ENCODE measurements around the gene MOCS1. TPM values are rescaled to one million over a fixed set of nuclear protein-coding genes. Genes with fewer than 3 reads are reported as not detected.

The MOCS1 gene
- total and polyA plus RNA-seq, 4 donors, result 6.7 to 36.2 (median 29.2) TPM

DNA sequence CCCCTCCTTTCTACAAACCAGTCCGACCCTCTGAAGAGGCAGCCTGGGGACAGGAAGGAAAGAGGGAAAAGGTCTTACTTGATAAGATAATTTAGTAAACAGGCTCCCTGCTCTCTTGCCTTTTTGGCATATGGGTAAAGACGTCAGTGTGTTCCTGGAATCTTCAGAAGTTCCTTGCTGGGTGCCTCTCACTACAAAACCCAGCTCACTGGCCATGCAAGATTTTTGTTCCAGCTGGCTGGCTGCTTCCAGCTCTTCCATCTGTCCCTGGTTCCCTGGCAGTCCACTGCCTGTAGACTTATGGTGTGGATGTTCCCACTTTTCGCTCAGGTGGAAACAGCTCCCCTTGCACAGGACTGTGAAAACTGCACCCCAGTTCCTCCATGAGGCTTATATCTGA is 57.4 kb downstream of the MOCS1 start:
- no peak for DNase-seq (ENCODE audit: low spot score)
- Histone ChIP-seq H3K9me3 (ENCODE audit: control insufficient read depth in 4 of 4, low read length in 3 of 4) (no peaks in the 10 kb centered on the region), H3K9ac (ENCODE audit: low read depth in 1 of 2, low read length in 2 of 2) (no peak overlapping the region), H3K27ac (ENCODE audit: low read depth in 1 of 2, low read length in 2 of 2) (peak overlapping the region in 1 of 2 donors; percentile 6), H3K36me3 (ENCODE audit: control insufficient read depth in 4 of 4, insufficient read depth in 3 of 4, low read depth in 1 of 4, low read length in 3 of 4) (peaks cover 0 to 12% (median 4%) of the 10 kb centered on the region in 4 donors), H3K4me1 (ENCODE audit: control insufficient read depth in 4 of 4, insufficient read depth in 4 of 4, low read length in 3 of 4) (peaks cover 0 to 5% (median 1%) of the 10 kb centered on the region in 4 donors), H3K4me3 (ENCODE audit: low read depth in 1 of 3, low read length in 3 of 3) (no peak overlapping the region), H3K27me3 (ENCODE audit: control insufficient read depth in 4 of 4, insufficient read depth in 4 of 4, low read length in 3 of 4) (no peaks in the 10 kb centered on the region)
- TF ChIP-seq, protein P1, sequence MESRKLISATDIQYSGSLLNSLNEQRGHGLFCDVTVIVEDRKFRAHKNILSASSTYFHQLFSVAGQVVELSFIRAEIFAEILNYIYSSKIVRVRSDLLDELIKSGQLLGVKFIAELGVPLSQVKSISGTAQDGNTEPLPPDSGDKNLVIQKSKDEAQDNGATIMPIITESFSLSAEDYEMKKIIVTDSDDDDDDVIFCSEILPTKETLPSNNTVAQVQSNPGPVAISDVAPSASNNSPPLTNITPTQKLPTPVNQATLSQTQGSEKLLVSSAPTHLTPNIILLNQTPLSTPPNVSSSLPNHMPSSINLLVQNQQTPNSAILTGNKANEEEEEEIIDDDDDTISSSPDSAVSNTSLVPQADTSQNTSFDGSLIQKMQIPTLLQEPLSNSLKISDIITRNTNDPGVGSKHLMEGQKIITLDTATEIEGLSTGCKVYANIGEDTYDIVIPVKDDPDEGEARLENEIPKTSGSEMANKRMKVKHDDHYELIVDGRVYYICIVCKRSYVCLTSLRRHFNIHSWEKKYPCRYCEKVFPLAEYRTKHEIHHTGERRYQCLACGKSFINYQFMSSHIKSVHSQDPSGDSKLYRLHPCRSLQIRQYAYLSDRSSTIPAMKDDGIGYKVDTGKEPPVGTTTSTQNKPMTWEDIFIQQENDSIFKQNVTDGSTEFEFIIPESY (IDR thresholded peaks at IDR 0.05), result no peak
- TF ChIP-seq NR2F2 (IDR thresholded peaks at IDR 0.05), result peak; percentile 58
- 77% methylated on average over 3 of the region's 3 CpGs for WGBS

- Histone ChIP-seq H3K36me3 (ENCODE audit: control insufficient read depth in 4 of 4, insufficient read depth in 3 of 4, low read depth in 1 of 4, low read length in 3 of 4) (peaks cover 0 to 12% (median 4%) of the 10 kb centered on the region in 4 donors), H3K27ac (ENCODE audit: low read depth in 1 of 2, low read length in 2 of 2) (no peak overlapping the region)
Measured at GRCh38 chr6:39876111-39876510, 58.2 kb downstream of the MOCS1 start.

GRCh38 chr6:39873439-39873838 is 60.8 kb downstream of the MOCS1 start:
- 93% methylated on average over 3 of the region's 3 CpGs for WGBS
- no peak overlapping the region for H3K27ac ChIP-seq (ENCODE audit: low read depth in 1 of 2, low read length in 2 of 2)
- H3K36me3 ChIP-seq (ENCODE audit: control insufficient read depth in 4 of 4, insufficient read depth in 3 of 4, low read depth in 1 of 4, low read length in 3 of 4), result peaks cover 0 to 12% (median 5%) of the 10 kb centered on the region in 4 donors

More at GRCh38 chr6:39876111-39876510, 58.2 kb downstream of the MOCS1 start:
- Histone ChIP-seq H3K4me3 (ENCODE audit: low read depth in 1 of 3, low read length in 3 of 3) (no peak overlapping the region), H3K4me1 (ENCODE audit: control insufficient read depth in 4 of 4, insufficient read depth in 4 of 4, low read length in 3 of 4) (peaks cover 0 to 5% (median 1%) of the 10 kb centered on the region in 4 donors), H3K9me3 (ENCODE audit: control insufficient read depth in 4 of 4, low read length in 3 of 4) (no peaks in the 10 kb centered on the region), H3K27me3 (ENCODE audit: control insufficient read depth in 4 of 4, insufficient read depth in 4 of 4, low read length in 3 of 4) (no peaks in the 10 kb centered on the region), H3K9ac (ENCODE audit: low read depth in 1 of 2, low read length in 2 of 2) (no peak overlapping the region)
- no peak for TF ChIP-seq RXRA (IDR thresholded peaks at IDR 0.05)
- no peak for DNase-seq (ENCODE audit: low spot score)

GRCh38 chr6:39870950-39871349 is 63.3 kb downstream of the MOCS1 start:
- Histone ChIP-seq H3K9me3 (ENCODE audit: control insufficient read depth in 4 of 4, low read length in 3 of 4) (no peaks in the 10 kb centered on the region), H3K4me3 (ENCODE audit: low read depth in 1 of 3, low read length in 3 of 3) (no peak overlapping the region), H3K27me3 (ENCODE audit: control insufficient read depth in 4 of 4, insufficient read depth in 4 of 4, low read length in 3 of 4) (no peaks in the 10 kb centered on the region), H3K4me1 (ENCODE audit: control insufficient read depth in 4 of 4, insufficient read depth in 4 of 4, low read length in 3 of 4) (no peaks in the 10 kb centered on the region), H3K9ac (ENCODE audit: low read depth in 1 of 2, low read length in 2 of 2) (no peak overlapping the region), H3K36me3 (ENCODE audit: control insufficient read depth in 4 of 4, insufficient read depth in 3 of 4, low read depth in 1 of 4, low read length in 3 of 4) (peaks cover 0 to 15% (median 6%) of the 10 kb centered on the region in 4 donors), H3K27ac (ENCODE audit: low read depth in 1 of 2, low read length in 2 of 2) (no peak overlapping the region)
- TF ChIP-seq YY1 (IDR thresholded peaks at IDR 0.05), result no peak
- TF ChIP-seq RAD21 (IDR thresholded peaks at IDR 0.05), result peak in 1 of 2 donors; percentile 27
- WGBS, result 96% methylated on average over 3 of the region's 3 CpGs
- no peak for DNase-seq (ENCODE audit: low spot score)

More at GRCh38 chr6:39873439-39873838, 60.8 kb downstream of the MOCS1 start:
- H3K27me3 ChIP-seq (ENCODE audit: control insufficient read depth in 4 of 4, insufficient read depth in 4 of 4, low read length in 3 of 4), result no peaks in the 10 kb centered on the region
- no peaks in the 10 kb centered on the region for H3K9me3 ChIP-seq (ENCODE audit: control insufficient read depth in 4 of 4, low read length in 3 of 4)
- TF ChIP-seq, protein P2, sequence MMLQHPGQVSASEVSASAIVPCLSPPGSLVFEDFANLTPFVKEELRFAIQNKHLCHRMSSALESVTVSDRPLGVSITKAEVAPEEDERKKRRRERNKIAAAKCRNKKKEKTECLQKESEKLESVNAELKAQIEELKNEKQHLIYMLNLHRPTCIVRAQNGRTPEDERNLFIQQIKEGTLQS (IDR thresholded peaks at IDR 0.05), result no peak
- no peak for TF ChIP-seq SP1 (IDR thresholded peaks at IDR 0.05)
- TF ChIP-seq FOXA1 (IDR thresholded peaks at IDR 0.05), result no peak
- no peak for TF ChIP-seq TAF1 (conservative IDR thresholded peaks at IDR 0.05)
- no peak for TF ChIP-seq FOXA2 (IDR thresholded peaks at IDR 0.05)
- TF ChIP-seq, protein P1 (IDR thresholded peaks at IDR 0.05), result no peak
- TF ChIP-seq RXRA (IDR thresholded peaks at IDR 0.05), result no peak
- no peak overlapping the region for H3K9ac ChIP-seq (ENCODE audit: low read depth in 1 of 2, low read length in 2 of 2)
- DNase-seq (ENCODE audit: low spot score), result no peak
- H3K4me3 ChIP-seq (ENCODE audit: low read depth in 1 of 3, low read length in 3 of 3), result no peak overlapping the region
- H3K4me1 ChIP-seq (ENCODE audit: control insufficient read depth in 4 of 4, insufficient read depth in 4 of 4, low read length in 3 of 4), result no peaks in the 10 kb centered on the region

Data from liver (tissue), 9 donors.